Endometrial microvascular endothelial cells (primary cell): ENCODE results near the gene STARD3. TPM values are rescaled to one million over a fixed set of nuclear protein-coding genes. Genes with fewer than 3 reads are reported as not detected.

Source experiments
- in situ Hi-C: cut with HindIII; loops from 2 replicates; pipeline ENCODE4 v1.10.0; 2017; ENCODE audit warnings: low sequenced_read_pairs, low pct_unique_long_range_greater_than_20kb; ENCODE audit errors: inconsistent ontology term
- total RNA-seq: library from RNA; depleted of rRNA; stranded (reverse); fragments of >200 nt; gene quantifications from one replicate; pipeline ENCODE4 v1.2.3, GENCODE V29; 2015; ENCODE audit errors: inconsistent ontology term

The STARD3 gene
- total RNA-seq, 1 donor from 2014 or later, result 52.8 TPM

GRCh38 chr17:39665642-39666224 is 28.8 kb downstream of the STARD3 start:
- in situ Hi-C loops, result no loop called here

GRCh38 chr17:39666231-39666600 is 29.3 kb downstream of the STARD3 start:
- in situ Hi-C loops, result no loop called here

- in situ Hi-C loops, result no loop called here
Observed at GRCh38 chr17:39666601-39667261, 29.8 kb downstream of the STARD3 start.

- in situ Hi-C loops, result no loop called here
Observed at GRCh38 chr17:39667262-39667944, 30.5 kb downstream of the STARD3 start.

- in situ Hi-C loops, result no loop called here
Observed at GRCh38 chr17:39667945-39668924, 31.3 kb downstream of the STARD3 start, which contains the start of gene PNMT. Gene PNMT, plus strand, starts transcription at chr17:39668453. Its CDS starts 23 bp downstream, at chr17:39668476.

- in situ Hi-C loops, result no loop called here
Observed at GRCh38 chr17:39669897-39670735, 33.2 kb downstream of the STARD3 start.

- in situ Hi-C loops, result no loop called here
Observed at GRCh38 chr17:39670746-39671145, 33.8 kb downstream of the STARD3 start.

GRCh38 chr17:39671651-39672521 is 34.9 kb downstream of the STARD3 start:
- in situ Hi-C loops, result no loop called here

GRCh38 chr17:39672522-39673334 is 35.8 kb downstream of the STARD3 start:
- in situ Hi-C loops, result no loop called here

- in situ Hi-C loops, result no loop called here
Observed at GRCh38 chr17:39673335-39674081, 36.6 kb downstream of the STARD3 start.

- in situ Hi-C loops, result no loop called here
Observed at GRCh38 chr17:39674179-39674578, 37.2 kb downstream of the STARD3 start.

- in situ Hi-C loops, result no loop called here
Observed at GRCh38 chr17:39674702-39675389, 37.9 kb downstream of the STARD3 start.

- in situ Hi-C loops, result no loop called here
Observed at GRCh38 chr17:39675390-39676082, 38.6 kb downstream of the STARD3 start.

- in situ Hi-C loops, result no loop called here
Observed at GRCh38 chr17:39676198-39676819, 39.4 kb downstream of the STARD3 start.
